Stimulated activated CD8-positive, alpha-beta memory T cell treated with anti-CD3 and anti-CD28 coated beads, Interleukin-12 subunit alpha, Interleukin-12 subunit beta, amount 100 ng/mL, for 4 hours (primary cell): ENCODE data around the gene RWDD4.

Source experiments
- DNase-seq: peaks from one replicate; pipeline ENCODE4 v3.0.0-alpha.2; 2020; ENCODE audit warnings: low read depth

The RWDD4 gene

GRCh38 chr4:183659029-183659871, at the start of gene RWDD4, which contains the start of gene TRAPPC11:
Gene RWDD4, minus strand, starts transcription at chr4:183659185. Its CDS starts 233 bp downstream, at chr4:183658952.
Gene TRAPPC11, plus strand, starts transcription at chr4:183659293. Its CDS starts 4,575 bp downstream, at chr4:183663868.
- peak; percentile 91 for DNase-seq

DNA sequence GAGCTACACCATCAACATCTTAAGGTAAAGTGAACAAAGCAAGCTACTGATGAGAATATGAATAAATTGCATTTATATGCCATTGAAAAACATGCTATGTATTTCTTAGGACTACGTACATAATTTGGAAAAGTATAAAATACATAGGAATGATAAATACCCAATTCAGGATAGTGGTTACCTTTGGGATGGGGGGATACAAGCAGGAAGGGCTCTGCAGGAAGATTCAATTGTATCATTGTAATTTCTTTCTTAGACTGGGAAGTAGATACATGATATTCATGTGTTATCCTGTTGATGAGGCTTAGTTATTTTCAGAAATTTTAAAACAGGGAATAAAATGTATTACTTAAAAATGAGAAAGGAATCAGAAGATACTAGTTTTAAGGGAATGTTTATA, 43.5 kb upstream of the RWDD4 start:
- DNase-seq: no peak

- DNase-seq: no peak
These were observed 41.4 kb upstream of the RWDD4 start for GRCh38 chr4:183700407-183700806.

GRCh38 chr4:183698909-183699308, 39.9 kb upstream of the RWDD4 start:
- no peak for DNase-seq

DNA sequence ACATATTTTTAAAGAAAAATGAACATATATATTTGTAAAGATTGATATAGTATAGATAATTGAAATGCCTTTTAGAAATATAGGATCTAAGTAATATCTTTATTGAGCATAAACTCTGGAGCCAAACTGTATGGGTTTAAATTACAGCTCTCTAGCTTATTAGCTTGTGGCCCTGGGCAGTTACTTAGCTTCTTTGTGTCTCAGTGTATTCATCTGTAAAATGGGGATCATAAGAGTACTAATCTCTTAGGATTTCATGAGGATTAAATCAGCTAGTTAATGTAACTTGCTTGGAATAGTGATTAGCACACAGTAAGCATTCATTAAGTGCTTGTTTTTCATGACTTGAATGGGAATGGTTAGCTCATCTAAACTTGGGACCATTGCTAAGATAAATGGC, 32.9 kb upstream of the RWDD4 start:
- no peak for DNase-seq

GRCh38 chr4:183691006-183691405, 32.0 kb upstream of the RWDD4 start:
- no peak for DNase-seq

DNA sequence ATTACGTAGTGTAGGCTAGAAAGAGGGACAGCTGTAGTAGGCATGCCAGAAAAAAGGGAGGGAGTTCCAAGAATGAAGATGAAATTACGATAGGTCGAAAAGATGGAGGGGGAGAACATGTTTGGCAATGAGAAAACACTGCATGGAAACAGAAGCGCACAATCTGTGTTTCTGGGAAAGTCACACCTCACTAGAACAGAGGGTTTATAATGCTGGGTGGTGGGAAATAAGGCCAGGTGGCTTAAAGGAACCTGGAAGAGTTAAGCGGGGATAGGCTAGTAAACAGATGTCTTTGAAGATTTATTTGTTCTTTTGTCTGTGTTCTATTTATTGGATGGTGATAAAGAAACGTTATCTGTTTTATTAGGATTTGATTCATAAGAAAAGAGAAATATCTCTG, 29.2 kb upstream of the RWDD4 start:
- DNase-seq: no peak

DNA sequence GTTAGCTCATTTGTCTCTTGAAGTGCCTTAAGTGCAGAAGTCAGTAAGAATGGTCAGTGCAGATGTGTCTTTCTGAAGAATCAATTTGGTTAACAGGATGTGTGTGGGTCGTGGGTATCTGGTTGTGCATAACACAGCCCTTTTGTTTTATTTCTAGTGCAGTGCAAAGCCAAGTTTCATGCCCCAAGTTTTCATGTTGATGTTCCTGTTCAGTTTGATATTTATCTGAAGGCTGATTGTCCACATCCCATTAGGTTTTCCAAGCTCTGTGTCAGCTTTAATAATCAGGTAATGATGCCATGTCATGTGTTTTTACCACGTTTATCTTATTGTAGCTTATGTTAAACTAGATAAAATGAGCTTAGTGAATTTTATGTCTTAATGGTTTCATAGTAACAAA, 27.5 kb upstream of the RWDD4 start:
- no peak for DNase-seq

DNA sequence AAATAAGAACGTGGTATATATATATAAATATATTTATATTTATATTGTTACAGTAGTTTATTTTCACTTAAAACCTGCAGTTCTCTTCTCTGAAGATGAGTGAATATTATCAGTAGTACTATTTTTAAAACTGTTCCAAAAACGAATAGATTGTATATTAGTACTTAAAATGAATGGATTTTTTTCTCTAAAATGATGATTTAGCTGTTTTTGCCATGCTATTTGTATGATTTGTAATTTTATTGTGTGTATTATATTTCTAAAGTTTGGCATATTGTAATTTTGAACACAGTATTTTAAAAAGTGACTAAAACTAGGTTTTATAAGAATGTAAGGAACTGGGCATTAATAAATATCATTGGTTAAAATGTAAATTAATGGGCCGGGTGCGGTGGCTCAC, 22.1 kb upstream of the RWDD4 start:
- no peak for DNase-seq

DNA sequence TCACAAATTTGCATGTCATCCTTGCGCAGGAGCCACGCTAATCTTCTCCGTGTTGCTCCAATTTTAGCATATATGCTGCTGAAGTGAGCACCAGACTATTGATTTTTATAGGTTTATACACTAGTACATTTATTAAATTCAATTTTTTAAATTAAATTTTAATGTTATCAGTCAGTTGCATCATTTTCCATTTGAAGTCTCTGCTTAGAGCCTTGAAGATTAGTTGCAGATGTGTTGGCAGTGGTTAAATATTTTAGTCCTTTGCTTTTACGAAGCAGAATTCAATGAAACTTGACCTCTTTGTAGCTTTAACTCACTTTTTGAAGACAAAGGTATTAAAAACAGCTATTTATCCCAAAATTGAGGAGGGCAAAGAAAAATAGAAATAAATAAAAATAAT, 16.6 kb upstream of the RWDD4 start:
- DNase-seq: no peak

GRCh38 chr4:183674153-183674552, 15.2 kb upstream of the RWDD4 start:
- DNase-seq: no peak

DNA sequence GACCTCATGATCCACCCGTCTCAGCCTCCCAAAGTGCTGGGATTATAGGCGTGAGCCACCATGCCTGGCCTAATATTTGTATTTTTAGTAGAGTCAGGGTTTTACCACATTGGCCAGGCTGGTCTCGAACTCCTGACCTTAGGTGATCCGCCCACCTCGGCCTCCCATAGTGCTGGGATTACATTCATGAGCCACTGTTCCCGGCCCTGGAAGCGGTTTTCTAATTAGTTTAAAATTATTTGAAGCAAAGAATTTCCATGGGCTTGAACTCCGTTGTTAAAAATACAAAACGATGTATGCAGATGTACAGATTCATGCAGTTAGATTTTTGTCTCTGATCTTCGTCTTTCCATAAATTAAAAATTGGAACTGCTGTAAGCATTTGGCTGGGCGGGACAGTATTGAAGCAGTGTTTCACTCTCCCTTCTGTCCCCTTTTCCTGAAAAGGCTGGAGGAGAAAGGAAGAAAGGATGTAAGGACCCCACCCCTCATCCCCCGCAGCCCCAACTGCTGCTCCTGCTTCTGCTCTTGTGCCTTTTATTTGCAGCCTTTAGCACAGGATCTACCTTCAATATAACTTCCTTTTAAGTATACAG, 12.1 kb upstream of the RWDD4 start:
- DNase-seq: no peak

GRCh38 chr4:183670251-183670650, 11.3 kb upstream of the RWDD4 start:
- no peak for DNase-seq

GRCh38 chr4:183666088-183666487, 7.1 kb upstream of the RWDD4 start:
- DNase-seq: no peak

DNA sequence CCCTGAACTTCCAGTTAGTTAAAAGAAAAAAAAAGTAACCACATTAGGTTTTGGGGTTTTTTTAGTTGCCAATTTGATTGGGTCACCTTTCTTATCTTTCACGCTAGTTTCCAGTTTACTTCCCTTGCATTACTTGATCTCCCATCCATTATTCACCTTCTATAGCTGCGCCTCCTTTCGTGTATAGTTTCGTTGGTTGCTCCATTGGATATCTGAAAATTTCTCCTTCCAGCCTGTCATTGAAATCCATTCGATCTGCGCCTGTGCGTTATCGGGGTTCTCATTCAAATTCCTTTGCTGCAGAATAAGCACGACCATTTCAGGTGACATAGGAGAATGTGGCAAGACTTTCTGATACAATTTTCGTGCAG, 872 bp upstream of the RWDD4 start:
- DNase-seq: no peak

GRCh38 chr4:183658362-183659028, 490 bp downstream of the RWDD4 start:
- DNase-seq: peak; percentile 12

DNA sequence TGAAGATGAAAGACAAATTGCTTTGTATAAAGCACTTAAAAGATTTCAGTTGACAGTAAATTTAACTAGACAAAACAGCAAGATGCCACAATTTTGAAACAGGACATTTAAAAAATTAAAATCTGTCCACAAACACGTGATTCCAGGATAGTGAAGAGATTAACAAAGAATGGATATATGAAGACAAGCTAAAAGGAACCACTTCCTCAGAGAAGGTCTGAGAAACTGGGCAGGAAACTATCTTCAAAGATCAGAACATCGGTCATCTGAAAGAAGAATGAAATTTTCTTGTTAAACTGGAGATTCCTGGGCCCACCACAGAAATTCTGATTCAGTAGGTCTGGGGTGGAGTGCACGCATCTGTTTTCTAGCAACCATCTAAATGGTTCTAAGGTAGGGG, 1.4 kb downstream of the RWDD4 start:
- no peak for DNase-seq

GRCh38 chr4:183645326-183645725, 13.7 kb downstream of the RWDD4 start:
- no peak for DNase-seq

DNA sequence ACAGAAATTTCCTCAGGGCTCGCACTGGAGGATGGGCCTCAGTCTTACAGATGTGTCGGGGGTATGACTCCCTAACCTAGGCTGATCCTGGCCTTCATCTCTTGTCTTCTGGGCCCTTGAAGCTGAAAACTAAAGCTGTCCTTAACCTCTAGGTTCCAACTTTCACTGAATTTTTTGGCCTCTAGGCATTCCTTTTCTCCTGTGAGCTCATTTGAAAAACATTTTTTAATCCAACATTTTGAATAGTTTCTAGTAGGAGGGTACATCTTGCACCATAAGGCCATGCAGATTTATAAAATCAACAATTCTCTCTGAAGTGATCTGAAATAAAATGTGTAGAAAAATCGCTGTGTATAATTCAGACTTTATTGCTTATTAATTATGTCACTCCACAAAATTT, 19.7 kb downstream of the RWDD4 start:
- no peak for DNase-seq

GRCh38 chr4:183638436-183638835, 20.5 kb downstream of the RWDD4 start:
- no peak for DNase-seq

DNA sequence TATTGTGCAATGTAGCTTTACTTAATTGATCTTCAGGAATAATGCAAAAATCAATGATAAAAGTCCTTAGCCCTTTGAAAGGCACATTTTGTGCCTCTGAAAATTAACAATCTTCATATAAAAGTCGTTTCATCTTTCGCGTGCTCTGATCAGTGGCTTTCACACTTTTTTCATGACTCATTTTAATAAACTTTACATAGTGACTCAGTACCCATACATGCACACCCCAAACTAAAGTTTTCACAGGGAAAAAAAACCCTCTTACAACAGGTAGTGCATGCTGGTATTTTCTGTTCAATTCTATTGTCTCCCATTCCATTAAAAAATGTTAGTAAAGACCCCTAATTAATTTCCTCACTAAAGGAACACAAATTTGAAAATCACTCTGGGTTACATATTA, 21.5 kb downstream of the RWDD4 start:
- no peak for DNase-seq

DNA sequence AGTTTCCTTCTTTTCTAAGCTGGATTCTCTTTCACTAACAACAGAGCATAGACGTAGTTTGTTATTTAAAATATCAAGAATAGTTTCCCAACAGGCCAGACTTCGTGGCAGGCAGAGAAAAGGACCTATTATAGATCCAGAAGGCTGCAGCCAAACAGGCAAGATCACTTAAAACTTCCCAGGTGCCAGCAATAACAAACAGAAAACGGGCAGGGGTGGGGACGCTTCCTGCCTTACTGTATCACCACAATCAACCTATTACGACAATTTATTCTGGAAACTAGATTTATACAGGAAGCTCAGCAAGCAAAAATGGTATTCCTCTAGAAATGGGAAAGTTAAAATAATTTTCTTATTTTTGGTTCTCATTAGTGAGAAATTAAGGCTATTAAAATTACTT, 22.1 kb downstream of the RWDD4 start:
- DNase-seq: no peak

- DNase-seq: no peak
These were observed 22.5 kb downstream of the RWDD4 start for GRCh38 chr4:183636503-183636902.
